Effector memory CD4-positive, alpha-beta T cell (primary cell): Measurements from ENCODE around the gene ADCY1.
"Not testable (repeated sequence)": the region's sequence is repeated elsewhere in the genome, so short reads cannot be mapped to it uniquely, and the experiment has no call there.

Experiments
- DNase-seq, 3 donors: peaks; one replicate each; pipeline ENCODE4 v3.0.0-alpha.2; 2020
- H3K27ac ChIP-seq: 2 replicates; pipeline ENCODE4 v1.7.0; 2013; ENCODE audit warnings: mild to moderate bottlenecking, low read length, moderate library complexity; ENCODE audit not compliant: insufficient read depth, poor library complexity, severe bottlenecking
- H3K27me3 ChIP-seq: replicated peaks from 2 replicates; pipeline ENCODE4 v1.7.0; 2013; ENCODE audit warnings: mild to moderate bottlenecking, low read length; ENCODE audit not compliant: insufficient read depth, control insufficient read depth, poor library complexity, severe bottlenecking
- H3K36me3 ChIP-seq: 2 replicates; pipeline ENCODE4 v1.7.0; 2013; ENCODE audit warnings: mild to moderate bottlenecking, low read length, moderate library complexity; ENCODE audit not compliant: control insufficient read depth, insufficient read depth
- H3K4me1 ChIP-seq: 2 replicates; pipeline ENCODE4 v1.7.0; 2013; ENCODE audit warnings: low read length, mild to moderate bottlenecking; ENCODE audit not compliant: control insufficient read depth, insufficient read depth, poor library complexity, severe bottlenecking
- H3K4me3 ChIP-seq: 2 replicates; pipeline ENCODE4 v1.7.0; 2013; ENCODE audit warnings: low read length, low read depth, mild to moderate bottlenecking; ENCODE audit not compliant: insufficient read depth, poor library complexity, severe bottlenecking
- H3K9me3 ChIP-seq: 2 replicates; pipeline ENCODE4 v1.7.0; 2013; ENCODE audit warnings: mild to moderate bottlenecking, low read length, moderate library complexity; ENCODE audit not compliant: control insufficient read depth

The ADCY1 gene

GRCh38 chr7:45740573-45740972, 166.4 kb downstream of the ADCY1 start:
- not testable (repeated sequence) for H3K4me1 ChIP-seq, H3K9me3 ChIP-seq, H3K27ac ChIP-seq

GRCh38 chr7:45748976-45749375, 174.8 kb downstream of the ADCY1 start:
- not testable (repeated sequence) for H3K36me3 ChIP-seq, H3K9me3 ChIP-seq, H3K4me1 ChIP-seq, DNase-seq, H3K27ac ChIP-seq, H3K4me3 ChIP-seq, H3K27me3 ChIP-seq

More at GRCh38 chr7:45740573-45740972, 166.4 kb downstream of the ADCY1 start:
- H3K4me3 ChIP-seq, H3K27me3 ChIP-seq, H3K36me3 ChIP-seq, DNase-seq: not testable (repeated sequence)

GRCh38 chr7:45751352-45751751, 177.2 kb downstream of the ADCY1 start:
- H3K4me3 ChIP-seq, H3K36me3 ChIP-seq, H3K9me3 ChIP-seq, H3K27ac ChIP-seq, H3K27me3 ChIP-seq, DNase-seq, H3K4me1 ChIP-seq: not testable (repeated sequence)

- H3K27me3 ChIP-seq, DNase-seq, H3K9me3 ChIP-seq, H3K4me1 ChIP-seq, H3K4me3 ChIP-seq, H3K36me3 ChIP-seq, H3K27ac ChIP-seq: not testable (repeated sequence)
These were observed 182.2 kb downstream of the ADCY1 start for GRCh38 chr7:45756333-45756732.

GRCh38 chr7:45756757-45757156, 182.6 kb downstream of the ADCY1 start:
- H3K9me3 ChIP-seq, H3K4me1 ChIP-seq, H3K27ac ChIP-seq, H3K36me3 ChIP-seq, DNase-seq, H3K4me3 ChIP-seq, H3K27me3 ChIP-seq: not testable (repeated sequence)

GRCh38 chr7:45759464-45759863, 185.3 kb downstream of the ADCY1 start:
- not testable (repeated sequence) for H3K36me3 ChIP-seq, H3K4me3 ChIP-seq, H3K4me1 ChIP-seq, DNase-seq, H3K27ac ChIP-seq, H3K27me3 ChIP-seq, H3K9me3 ChIP-seq

GRCh38 chr7:45761545-45762205, 187.5 kb downstream of the ADCY1 start:
- not testable (repeated sequence) for DNase-seq, H3K9me3 ChIP-seq, H3K4me1 ChIP-seq, H3K27me3 ChIP-seq, H3K4me3 ChIP-seq, H3K27ac ChIP-seq, H3K36me3 ChIP-seq

GRCh38 chr7:45762225-45762994, 188.2 kb downstream of the ADCY1 start:
- not testable (repeated sequence) for H3K36me3 ChIP-seq, H3K9me3 ChIP-seq, H3K4me3 ChIP-seq, H3K4me1 ChIP-seq, H3K27me3 ChIP-seq, H3K27ac ChIP-seq, DNase-seq

- not testable (repeated sequence) for H3K9me3 ChIP-seq, H3K36me3 ChIP-seq, H3K4me1 ChIP-seq, H3K27me3 ChIP-seq
- Histone ChIP-seq H3K4me3 (peak overlapping the region; percentile 80), H3K27ac (peak overlapping the region; percentile 81)
- DNase-seq = peak; percentile 94 to 97 (median 95)
These were observed 194.6 kb downstream of the ADCY1 start for GRCh38 chr7:45768516-45769394.

GRCh38 chr7:45769626-45770025, 195.5 kb downstream of the ADCY1 start:
- not testable (repeated sequence) for H3K36me3 ChIP-seq, H3K9me3 ChIP-seq, H3K4me1 ChIP-seq, DNase-seq, H3K27me3 ChIP-seq
- Histone ChIP-seq H3K27ac (peak overlapping the region; percentile 81), H3K4me3 (peak overlapping the region; percentile 80)
